OCI-LY7 (cell line): ENCODE data around the gene POLD3. TPM values are rescaled to one million over a fixed set of nuclear protein-coding genes. Genes with fewer than 3 reads are reported as not detected.
"Not testable (repeated sequence)": the region's sequence is repeated elsewhere in the genome, so short reads cannot be mapped to it uniquely, and the experiment has no call there.

Source experiments
- BruUV-seq: library from RNA; stranded (reverse); fragments of 400-500 nt; replicated peaks from 2 replicates; lab custom pipeline; 2021; lab: Mats Ljungman, UMichigan
- CTCF ChIA-PET: fragments of 300-600 bp; sonication (Branson Sonifier 250); formaldehyde crosslinking; loops from one replicate; lab custom pipeline; 2022; ENCODE audit warnings: antibody characterized with exemption; ENCODE audit not compliant: unreplicated experiment; lab: Charles Lee
- POLR2A ChIA-PET: fragments of 300-600 bp; sonication (Branson Sonifier 250); formaldehyde crosslinking; loops from one replicate; lab custom pipeline; 2022; ENCODE audit warnings: antibody characterized with exemption; lab: Charles Lee
- DNase-seq: peaks from one replicate; pipeline ENCODE4 v3.0.0-alpha.2; 2015; ENCODE audit warnings: low spot score
- H2AFZ ChIP-seq: fragments of 200-600 bp; sonication (generic), shearing (Covaris generic); 2 replicates; pipeline ENCODE4 v1.6.1; 2014; ENCODE audit warnings: mild to moderate bottlenecking, antibody characterized with exemption, low read length, moderate library complexity
- H3K27ac ChIP-seq: fragments of 200-600 bp; sonication (generic); 2 replicates; pipeline ENCODE4 v1.5.1; 2014; ENCODE audit warnings: mixed run types, low read depth, mild to moderate bottlenecking, moderate library complexity, low read length, inconsistent platforms; ENCODE audit not compliant: poor library complexity, severe bottlenecking
- H3K36me3 ChIP-seq: fragments of 200-600 bp; sonication (generic); 2 replicates; pipeline ENCODE4 v1.6.1; 2014; ENCODE audit warnings: mild to moderate bottlenecking, antibody characterized with exemption, low read length, moderate library complexity, mixed read lengths; ENCODE audit not compliant: insufficient read depth
- H3K4me1 ChIP-seq: fragments of 200-600 bp; sonication (generic); 2 replicates; pipeline ENCODE4 v1.5.1; 2014; ENCODE audit warnings: mild to moderate bottlenecking, low read length; ENCODE audit not compliant: insufficient read depth, poor library complexity, severe bottlenecking
- H3K4me2 ChIP-seq: fragments of 200-600 bp; sonication (generic); 2 replicates; pipeline ENCODE4 v1.6.1; 2014; ENCODE audit warnings: mild to moderate bottlenecking, low read length
- H3K4me3 ChIP-seq: fragments of 200-600 bp; sonication (generic); 2 replicates; pipeline ENCODE4 v1.5.1; 2014; ENCODE audit warnings: mild to moderate bottlenecking, low read depth, low read length; ENCODE audit not compliant: poor library complexity, severe bottlenecking
- H3K79me2 ChIP-seq: fragments of 200-600 bp; sonication (generic); 2 replicates; pipeline ENCODE4 v1.6.1; 2016; ENCODE audit warnings: low read depth, mild to moderate bottlenecking, low read length, moderate library complexity, mixed read lengths; ENCODE audit not compliant: insufficient read depth
- H3K9me2 ChIP-seq: fragments of 200-600 bp; sonication (generic); 2 replicates; pipeline ENCODE4 v1.6.1; 2016; ENCODE audit warnings: mild to moderate bottlenecking, low read length, mixed read lengths; ENCODE audit not compliant: insufficient read depth
- H3K9me3 ChIP-seq: fragments of 200-600 bp; sonication (generic); 2 replicates; pipeline ENCODE4 v1.6.1; 2014; ENCODE audit warnings: mild to moderate bottlenecking, mixed run types, low read length, mixed read lengths
- H4K20me1 ChIP-seq: fragments of 200-600 bp; sonication (generic); 2 replicates; pipeline ENCODE4 v1.6.1; 2014; ENCODE audit warnings: mild to moderate bottlenecking, antibody characterized with exemption, low read length, moderate library complexity, mixed read lengths; ENCODE audit not compliant: insufficient read depth
- EZH2phosphoT487 ChIP-seq: fragments of 200-600 bp; sonication (generic); IDR thresholded peaks from 2 replicates; pipeline ENCODE4 v1.6.1; 2018; ENCODE audit warnings: low read depth, borderline replicate concordance, mild to moderate bottlenecking, mixed run types, antibody characterized with exemption, low read length, moderate library complexity, mixed read lengths
- intact Hi-C: fragments of 100-400 bp; cut with micrococcal nuclease; formaldehyde crosslinking; loops from one replicate; pipeline ENCODE4 v1.10.0; 2022; ENCODE audit not compliant: unreplicated experiment
- total RNA-seq, 2 experiments: library from RNA; depleted of rRNA in 1 of 2; stranded (reverse); fragments of >200 nt in 1 of 2; shearing (Covaris generic) in 1 of 2; gene quantifications; 2 replicates each; pipeline ENCODE4 v1.2.3, GENCODE V29; 2014 to 2022
- TF ChIP-seq, protein P1 (sequence below): fragments of 200-600 bp; sonication (generic); conservative IDR thresholded peaks from 2 replicates; pipeline ENCODE4 v1.5.1; 2014; ENCODE audit warnings: mild to moderate bottlenecking, antibody characterized with exemption, low read length, moderate library complexity, mixed read lengths

POLD3 gene
- total RNA-seq, 2 experiments from 2014 or later, result 38.8 to 39.3 TPM

GRCh38 chr11:74581954-74582547 is 10.3 kb upstream of the POLD3 start:
- Histone ChIP-seq H3K27ac (no peak overlapping the region), H3K4me2 (no peak overlapping the region), H4K20me1 (no peaks in the 10 kb centered on the region), H3K4me3 (no peak overlapping the region), H3K4me1 (no peaks in the 10 kb centered on the region), H3K79me2 (no peaks in the 10 kb centered on the region), H3K9me2 (no peaks in the 10 kb centered on the region), H2AFZ (no peak overlapping the region), H3K36me3 (no peaks in the 10 kb centered on the region), H3K9me3 (no peaks in the 10 kb centered on the region)
- TF ChIP-seq, protein P1, sequence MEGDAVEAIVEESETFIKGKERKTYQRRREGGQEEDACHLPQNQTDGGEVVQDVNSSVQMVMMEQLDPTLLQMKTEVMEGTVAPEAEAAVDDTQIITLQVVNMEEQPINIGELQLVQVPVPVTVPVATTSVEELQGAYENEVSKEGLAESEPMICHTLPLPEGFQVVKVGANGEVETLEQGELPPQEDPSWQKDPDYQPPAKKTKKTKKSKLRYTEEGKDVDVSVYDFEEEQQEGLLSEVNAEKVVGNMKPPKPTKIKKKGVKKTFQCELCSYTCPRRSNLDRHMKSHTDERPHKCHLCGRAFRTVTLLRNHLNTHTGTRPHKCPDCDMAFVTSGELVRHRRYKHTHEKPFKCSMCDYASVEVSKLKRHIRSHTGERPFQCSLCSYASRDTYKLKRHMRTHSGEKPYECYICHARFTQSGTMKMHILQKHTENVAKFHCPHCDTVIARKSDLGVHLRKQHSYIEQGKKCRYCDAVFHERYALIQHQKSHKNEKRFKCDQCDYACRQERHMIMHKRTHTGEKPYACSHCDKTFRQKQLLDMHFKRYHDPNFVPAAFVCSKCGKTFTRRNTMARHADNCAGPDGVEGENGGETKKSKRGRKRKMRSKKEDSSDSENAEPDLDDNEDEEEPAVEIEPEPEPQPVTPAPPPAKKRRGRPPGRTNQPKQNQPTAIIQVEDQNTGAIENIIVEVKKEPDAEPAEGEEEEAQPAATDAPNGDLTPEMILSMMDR, result no peak
- TF ChIP-seq EZH2phosphoT487, result no peak
- CTCF ChIA-PET, result no interaction called here
- DNase-seq, result no peak
- POLR2A ChIA-PET, result no interaction called here
- no TSS peak for BruUV-seq
- intact Hi-C loops, result no loop called here

DNA sequence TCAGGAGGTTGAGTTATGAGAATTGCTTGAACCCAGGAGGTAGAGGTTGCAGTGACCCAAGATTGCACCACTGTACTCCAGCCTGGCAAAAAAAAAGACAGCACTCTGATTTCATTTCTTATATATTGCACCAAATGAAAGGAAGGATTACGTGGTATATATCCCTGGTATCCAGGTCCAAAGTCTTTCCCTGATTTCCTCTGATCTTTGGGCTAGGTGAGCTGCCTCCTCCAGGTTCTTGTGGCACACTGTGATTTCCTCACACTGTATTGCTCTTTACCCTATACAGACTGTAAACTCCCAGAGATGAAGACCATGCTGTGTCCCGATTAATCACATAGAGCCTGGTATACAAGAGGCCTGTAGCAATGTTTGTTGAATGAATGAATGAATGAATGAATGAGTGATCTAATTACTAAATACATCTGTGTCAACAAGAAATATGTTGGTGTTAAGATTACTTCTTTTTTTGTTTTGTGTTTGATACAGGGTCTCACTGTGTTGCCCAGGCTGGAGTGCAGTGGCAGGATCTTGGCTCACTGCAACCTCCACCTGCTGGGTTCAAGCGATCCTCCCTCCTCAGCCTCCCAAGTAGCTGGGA is 9.3 kb upstream of the POLD3 start:
- CTCF ChIA-PET, result no interaction called here
- Histone ChIP-seq H3K79me2 (no peaks in the 10 kb centered on the region), H3K4me3 (no peak overlapping the region), H3K4me1 (no peaks in the 10 kb centered on the region), H2AFZ (no peak overlapping the region), H3K4me2 (no peak overlapping the region), H3K36me3 (no peaks in the 10 kb centered on the region), H3K9me3 (no peaks in the 10 kb centered on the region), H4K20me1 (no peaks in the 10 kb centered on the region), H3K9me2 (no peaks in the 10 kb centered on the region), H3K27ac (no peak overlapping the region)
- TF ChIP-seq, protein P1, result no peak
- TF ChIP-seq EZH2phosphoT487, result no peak
- POLR2A ChIA-PET, result no interaction called here
- DNase-seq, result no peak
- no TSS peak for BruUV-seq
- intact Hi-C loops, result no loop called here

DNA sequence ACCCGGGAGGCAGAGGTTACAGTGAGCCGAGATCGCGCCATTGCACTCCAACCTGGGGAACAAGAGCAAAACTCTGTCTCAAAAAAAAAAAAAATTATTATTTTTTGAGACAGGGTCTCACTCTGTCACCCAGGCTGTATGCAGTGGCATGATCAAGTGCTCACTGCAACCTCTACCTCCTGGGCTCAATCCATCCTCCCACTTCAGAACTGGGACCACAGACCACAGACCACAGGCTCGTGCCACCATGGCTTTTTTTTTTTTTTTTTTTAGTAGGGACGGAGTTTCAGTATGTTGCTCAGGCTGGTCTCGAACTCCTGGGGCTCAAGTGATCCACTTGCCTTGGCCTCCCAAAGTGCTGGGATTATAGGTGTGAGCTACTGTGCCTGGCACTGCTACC is 1.9 kb upstream of the POLD3 start:
- CTCF ChIA-PET, result not testable (repeated sequence)

More for the DNA sequence above, 1.9 kb upstream of the POLD3 start:
- intact Hi-C loops, DNase-seq, H2AFZ ChIP-seq, BruUV-seq, H3K27ac ChIP-seq, H3K9me2 ChIP-seq, POLR2A ChIA-PET, H3K9me3 ChIP-seq, H4K20me1 ChIP-seq, H3K4me3 ChIP-seq, H3K4me2 ChIP-seq, H3K4me1 ChIP-seq: not testable (repeated sequence)
- Histone ChIP-seq H3K36me3 (peaks cover 17% of the 10 kb centered on the region), H3K79me2 (peaks cover 29% of the 10 kb centered on the region)
